K562 (cell line): ENCODE measurements around the gene LNX2. TPM values are rescaled to one million over a fixed set of nuclear protein-coding genes. Genes with fewer than 3 reads are reported as not detected.
A peak's percentile ranks its signal among the peaks of the same experiment; 100 is the strongest.

Experiments
- BRF2 ChIP-seq: IDR thresholded peaks from 3 replicates; pipeline ENCODE4 v1.6.1; 2011; ENCODE audit warnings: borderline replicate concordance, mild to moderate bottlenecking; ENCODE audit not compliant: insufficient read length, insufficient read depth
- ETV1 ChIP-seq: fragments of 450-650 bp; conservative IDR thresholded peaks from 2 replicates; pipeline ENCODE4 v1.6.1; 2016; ENCODE audit warnings: missing genetic modification characterization, control low read depth, low read depth, missing compliant biosample characterization
- HDAC2 ChIP-seq: fragments of 450-650 bp; IDR thresholded peaks from 2 replicates; pipeline ENCODE4 v1.6.1; 2016; ENCODE audit warnings: mild to moderate bottlenecking
- HMBOX1 ChIP-seq: sonication (generic); IDR thresholded peaks from 2 replicates; pipeline ENCODE4 v1.6.1; 2016
- JUND ChIP-seq, 2 experiments: IDR thresholded peaks; 2 replicates in 1 of 2; 3 replicates in 1 of 2; pipeline ENCODE4 v1.6.1; 2011; ENCODE audit warnings: borderline replicate concordance in 2 of 2, low read depth in 2 of 2, low read length in 2 of 2, improper control_type of control experiment in 1 of 2, missing biosample characterization in 1 of 2, missing genetic modification characterization in 1 of 2, missing genetic modification reagents in 1 of 2
- NBN ChIP-seq: fragments of 450-650 bp; IDR thresholded peaks from 2 replicates; pipeline ENCODE4 v1.6.1; 2016; ENCODE audit warnings: low read depth, mild to moderate bottlenecking
- NCOA1 ChIP-seq: fragments of 450-650 bp; IDR thresholded peaks from 2 replicates; pipeline ENCODE4 v1.6.1; 2016; ENCODE audit warnings: low read depth
- NCOR1 ChIP-seq: fragments of 450-650 bp; IDR thresholded peaks from 2 replicates; pipeline ENCODE4 v1.6.1; 2016; ENCODE audit warnings: mild to moderate bottlenecking, moderate library complexity
- PRDM10 ChIP-seq: fragments of 450-650 bp; IDR thresholded peaks from 2 replicates; pipeline ENCODE4 v1.6.1; 2018; ENCODE audit not compliant: partially characterized antibody
- STAT5A ChIP-seq: IDR thresholded peaks from 2 replicates; pipeline ENCODE4 v1.6.1; 2012; ENCODE audit warnings: low read length, inconsistent platforms, borderline replicate concordance
- TFAM ChIP-seq: fragments of 250-450 bp; sonication (Bioruptor Pico); conservative IDR thresholded peaks from 2 replicates; pipeline ENCODE4 v1.5.0; 2021; ENCODE audit warnings: mild to moderate bottlenecking, moderate library complexity
- YBX1 ChIP-seq: fragments of 450-650 bp; IDR thresholded peaks from 2 replicates; pipeline ENCODE4 v1.7.1; 2016; ENCODE audit warnings: mild to moderate bottlenecking
- ZNF280B ChIP-seq: fragments of 250-450 bp; sonication (Bioruptor Pico); IDR thresholded peaks from 2 replicates; pipeline ENCODE4 v1.5.1; 2021; ENCODE audit warnings: mild to moderate bottlenecking
- ZNF3 ChIP-seq: fragments of 250-450 bp; sonication (Bioruptor Pico); IDR thresholded peaks from 2 replicates; pipeline ENCODE4 v1.5.0; 2021; ENCODE audit warnings: mild to moderate bottlenecking, moderate library complexity
- ZNF696 ChIP-seq: fragments of 250-450 bp; sonication (Bioruptor Pico); conservative IDR thresholded peaks from 2 replicates; pipeline ENCODE4 v1.4.0; 2020; ENCODE audit warnings: mild to moderate bottlenecking, moderate library complexity
- ZNF780A ChIP-seq: fragments of 250-450 bp; sonication (Bioruptor Pico); IDR thresholded peaks from 2 replicates; pipeline ENCODE4 v1.5.0; 2021; ENCODE audit warnings: mild to moderate bottlenecking
- polyA plus RNA-seq, 8 experiments: library from polyadenylated mRNA; depleted of rRNA in 4 of 8; stranded (reverse) in 5 of 8; unstranded in 3 of 8; fragments of >200 nt; fragmentation: Nextera tagmentation in 2 of 8; fragmentation: Illumina TruSeq in 1 of 8; extraction: Ambion mirVana in 2 of 8; extraction: Trizol in 1 of 8; gene quantifications; 2 replicates each; pipeline versions ENCODE4 v1.2.1 to v1.2.3, GENCODE V29; 2011 to 2014; ENCODE audit warnings: inconsistent platforms in 1 of 8, missing spikeins in 1 of 8
- total RNA-seq, 7 experiments: library from RNA; depleted of rRNA in 6 of 7; stranded (reverse); fragments of >200 nt in 6 of 7; fragmentation: Illumina TruSeq in 2 of 7; extraction: Trizol in 2 of 7; gene quantifications; 2 replicates each; pipeline versions ENCODE4 v1.2.1 to v1.2.3, GENCODE V29; 2011 to 2021; ENCODE audit warnings: low replicate concordance in 1 of 7

Gene LNX2
- total and polyA plus RNA-seq, 9 of the 15 experiments (the other 6 are each of a cell fraction or from before 2014, with no cell fraction given): 1.5 to 5.5 (median 4.0) TPM

- TF ChIP-seq PRDM10 (no peak), NCOA1 (no peak), ETV1 (tag) (no peak), STAT5A (peak; percentile 28; the same call in 1 of the 2 replicates), TFAM (CRISPR knock-in tag) (no peak), HMBOX1 (peak; percentile 67; the same call in 1 of the 2 replicates), BRF2 (no peak), JUND (IDR thresholded peaks at IDR 0.05; ENCODE audit: borderline replicate concordance, low read depth, low read length) (peak; percentile 88), JUND (tag; IDR thresholded peaks at IDR 0.05; ENCODE audit: borderline replicate concordance, low read depth, low read length) (peak; percentile 53; the same call in 2 of the 3 replicates), ZNF3 (CRISPR knock-in tag) (no peak), HDAC2 (no peak), NBN (no peak), ZNF280B (CRISPR knock-in tag) (no peak), YBX1 (no peak), NCOR1 (peak; percentile 46; the same call in 1 of the 2 replicates), ZNF780A (CRISPR knock-in tag) (no peak), ZNF696 (CRISPR knock-in tag) (no peak)
Observed at GRCh38 chr13:27599845-27600553, 20.3 kb downstream of the LNX2 start (continued).
